H1 (cell line): ENCODE results near the gene OOEP. TPM values are rescaled to one million over a fixed set of nuclear protein-coding genes. Genes with fewer than 3 reads are reported as not detected.

Source experiments
- CTCF ChIA-PET: fragments of 300-600 bp; sonication (Branson Sonifier 250); formaldehyde crosslinking; loops from one replicate; lab custom pipeline; 2021; ENCODE audit not compliant: partially characterized antibody; lab: Charles Lee
- POLR2A ChIA-PET: fragments of 300-600 bp; sonication (Branson Sonifier 250); formaldehyde crosslinking; loops from one replicate; lab custom pipeline; 2021; ENCODE audit warnings: inconsistent platforms; ENCODE audit not compliant: partially characterized antibody; lab: Charles Lee
- DNase-seq, 2 experiments: peaks; one replicate each; pipeline versions ENCODE4 v3.0.0 to v3.0.0-alpha.2; 2010 to 2022; ENCODE audit warnings: low spot score in 2 of 2, low read depth in 1 of 2, mixed read lengths in 1 of 2
- FAIRE-seq: peaks from 2 replicates; lab custom pipeline; 2011; peaks lifted over from hg19 to GRCh38; lab: Jason Lieb, UNC
- H2AFZ ChIP-seq: 2 replicates; pipeline ENCODE4 v1.8.1; 2012; ENCODE audit warnings: low read length, inconsistent platforms
- H2AK5ac ChIP-seq: 2 replicates; pipeline ENCODE4 v1.6.1; 2013; ENCODE audit warnings: low read depth, low read length
- H2BK120ac ChIP-seq: replicated peaks from 2 replicates; pipeline ENCODE3; 2013; ENCODE audit warnings: low read depth, low read length, inconsistent platforms
- H2BK12ac ChIP-seq: 2 replicates; pipeline ENCODE4 v1.6.1; 2013; ENCODE audit warnings: low read depth, low read length
- H2BK15ac ChIP-seq: 2 replicates; pipeline ENCODE4 v1.6.1; 2013; ENCODE audit warnings: low read length
- H2BK20ac ChIP-seq: 2 replicates; pipeline ENCODE4 v1.6.1; 2013; ENCODE audit warnings: low read length
- H2BK5ac ChIP-seq: 2 replicates; pipeline ENCODE4 v1.6.1; 2013; ENCODE audit warnings: low read depth, low read length
- H3K14ac ChIP-seq: 2 replicates; pipeline ENCODE4 v1.6.1; 2013; ENCODE audit warnings: inconsistent platforms; ENCODE audit not compliant: insufficient read length
- H3K18ac ChIP-seq: 2 replicates; pipeline ENCODE4 v1.6.1; 2013; ENCODE audit warnings: low read length; ENCODE audit errors: extremely low read depth
- H3K23ac ChIP-seq: 2 replicates; pipeline ENCODE4 v1.6.1; 2013; ENCODE audit warnings: inconsistent platforms; ENCODE audit not compliant: insufficient read length
- H3K23me2 ChIP-seq: 2 replicates; pipeline ENCODE4 v1.6.1; 2013; ENCODE audit warnings: low read depth, low read length
- H3K27ac ChIP-seq: 2 replicates; pipeline ENCODE4 v1.6.1; 2011; ENCODE audit warnings: low read depth, low read length, inconsistent platforms
- H3K27me3 ChIP-seq, 4 experiments: replicated peaks in 1 of 4; 1 replicate in 1 of 4; 2 replicates in 3 of 4; pipeline versions ENCODE4 v1.6.1 to v1.8.1; 2011 to 2013; ENCODE audit warnings: low read length in 3 of 4, mild to moderate bottlenecking in 3 of 4, inconsistent platforms in 2 of 4, mixed read lengths in 2 of 4, moderate library complexity in 1 of 4; ENCODE audit not compliant: control insufficient read depth in 3 of 4, insufficient read depth in 3 of 4; ENCODE audit errors: extremely low read depth in 1 of 4
- H3K36me3 ChIP-seq, 4 experiments: 2 replicates each; pipeline versions ENCODE4 v1.6.1 to v1.8.1; 2011 to 2013; ENCODE audit warnings: mild to moderate bottlenecking in 4 of 4, low read length in 3 of 4, moderate library complexity in 2 of 4, control low read depth in 1 of 4, inconsistent platforms in 1 of 4; ENCODE audit not compliant: insufficient read depth in 4 of 4, control insufficient read depth in 2 of 4
- H3K4ac ChIP-seq: replicated peaks from 2 replicates; pipeline ENCODE3; 2013; ENCODE audit warnings: low read length, low read depth, mixed read lengths, inconsistent platforms; ENCODE audit not compliant: insufficient read length
- H3K4me1 ChIP-seq, 4 experiments: replicated peaks in 1 of 4; 1 replicate in 1 of 4; 2 replicates in 3 of 4; pipeline versions ENCODE4 v1.6.1 to v1.8.1; 2011 to 2013; ENCODE audit warnings: low read length in 3 of 4, inconsistent platforms in 2 of 4, mixed read lengths in 1 of 4; ENCODE audit not compliant: insufficient read depth in 4 of 4, control insufficient read depth in 3 of 4
- H3K4me2 ChIP-seq, 2 experiments: 2 replicates each; pipeline versions ENCODE4 v1.6.1 to v1.8.1; 2011 to 2013; ENCODE audit warnings: low read depth in 2 of 2, low read length in 2 of 2, control low read depth in 1 of 2, inconsistent platforms in 1 of 2, mild to moderate bottlenecking in 1 of 2; ENCODE audit not compliant: insufficient read depth in 1 of 2
- H3K4me3 ChIP-seq, 4 experiments: fragments of 200-600, 300-600 bp in 1 of 4; sonication (generic), shearing (Covaris generic), sonication (Bioruptor Twin) in 1 of 4; 2 replicates each; pipeline versions ENCODE4 v1.5.1 to v1.8.1; 2011 to 2016; ENCODE audit warnings: low read length in 4 of 4, low read depth in 3 of 4, control low read depth in 2 of 4, inconsistent platforms in 2 of 4, mild to moderate bottlenecking in 2 of 4, mixed read lengths in 1 of 4, moderate library complexity in 1 of 4; ENCODE audit not compliant: insufficient read depth in 2 of 4; ENCODE audit errors: extremely low read depth in 1 of 4
- H3K56ac ChIP-seq: replicated peaks from 2 replicates; pipeline ENCODE3; 2013; ENCODE audit warnings: low read depth, mild to moderate bottlenecking, mixed read lengths, low read length, inconsistent platforms; ENCODE audit not compliant: insufficient read length
- H3K79me1 ChIP-seq: 2 replicates; pipeline ENCODE4 v1.6.1; 2013; ENCODE audit warnings: low read depth, low read length, control low read depth
- H3K79me2 ChIP-seq, 2 experiments: 2 replicates each; pipeline versions ENCODE4 v1.6.1 to v1.8.1; 2012 to 2013; ENCODE audit warnings: low read length in 2 of 2, mild to moderate bottlenecking in 2 of 2, inconsistent platforms in 1 of 2; ENCODE audit not compliant: insufficient read depth in 2 of 2, control insufficient read depth in 1 of 2
- H3K9ac ChIP-seq, 4 experiments: replicated peaks in 1 of 4; 1 replicate in 1 of 4; 2 replicates in 3 of 4; pipeline versions ENCODE4 v1.6.1 to v1.8.1; 2011 to 2013; ENCODE audit warnings: low read depth in 3 of 4, low read length in 3 of 4, control low read depth in 2 of 4, mild to moderate bottlenecking in 2 of 4, moderate library complexity in 2 of 4, inconsistent platforms in 1 of 4; ENCODE audit errors: extremely low read depth in 1 of 4
- H3K9me3 ChIP-seq, 2 experiments: 2 replicates each; pipeline versions ENCODE4 v1.6.1 to v1.8.1; 2012 to 2013; ENCODE audit warnings: mild to moderate bottlenecking in 2 of 2, moderate library complexity in 2 of 2, control low read depth in 1 of 2, inconsistent platforms in 1 of 2, low read depth in 1 of 2, low read length in 1 of 2, mixed read lengths in 1 of 2; ENCODE audit not compliant: insufficient read depth in 2 of 2
- H4K20me1 ChIP-seq, 2 experiments: replicated peaks in 1 of 2; 2 replicates each; pipeline versions ENCODE3 to v1.8.1; 2011 to 2013; ENCODE audit warnings: inconsistent platforms in 2 of 2, low read length in 2 of 2, mild to moderate bottlenecking in 1 of 2; ENCODE audit not compliant: insufficient read depth in 2 of 2, control insufficient read depth in 1 of 2
- H4K5ac ChIP-seq: 2 replicates; pipeline ENCODE4 v1.6.1; 2013; ENCODE audit warnings: low read length, low read depth, mixed read lengths, inconsistent platforms; ENCODE audit not compliant: insufficient read length
- H4K8ac ChIP-seq: 2 replicates; pipeline ENCODE4 v1.8.0; 2013; ENCODE audit warnings: mild to moderate bottlenecking, moderate library complexity, low read length, inconsistent platforms; ENCODE audit not compliant: insufficient read depth; ENCODE audit errors: extremely low read depth
- H4K91ac ChIP-seq: replicated peaks from 2 replicates; pipeline ENCODE3; 2013; ENCODE audit warnings: low read length, mixed read lengths, inconsistent platforms; ENCODE audit not compliant: insufficient read length
- BCL11A ChIP-seq, 2 experiments: IDR thresholded peaks; one replicate each; pipeline ENCODE4 v1.6.1; 2011; ENCODE audit warnings: low read depth in 2 of 2, low read length in 2 of 2, mild to moderate bottlenecking in 2 of 2
- EZH2 ChIP-seq: fragments of 200-600 bp; sonication (generic); IDR thresholded peaks from 2 replicates; pipeline ENCODE4 v1.7.1; 2012; ENCODE audit warnings: low read depth, mild to moderate bottlenecking, moderate library complexity, low read length, inconsistent platforms; ENCODE audit not compliant: severe bottlenecking
- FOSL1 ChIP-seq: IDR thresholded peaks from 2 replicates; pipeline ENCODE4 v1.6.1; 2011; ENCODE audit warnings: mild to moderate bottlenecking, low read depth, low read length, moderate library complexity; ENCODE audit not compliant: insufficient read depth
- NANOG ChIP-seq: IDR thresholded peaks from 2 replicates; pipeline ENCODE4 v1.6.1; 2011; ENCODE audit warnings: low read length, low read depth, mild to moderate bottlenecking, inconsistent platforms; ENCODE audit not compliant: insufficient read depth, poor library complexity, severe bottlenecking
- POLR2AphosphoS5 ChIP-seq: IDR thresholded peaks from 2 replicates; pipeline ENCODE4 v1.6.1; 2011; ENCODE audit warnings: low read depth, low read length
- POU5F1 ChIP-seq: IDR thresholded peaks from 2 replicates; pipeline ENCODE4 v1.6.1; 2011; ENCODE audit warnings: low read depth, mild to moderate bottlenecking, low read length, moderate library complexity
- SIN3A ChIP-seq, 2 experiments: IDR thresholded peaks in 1 of 2; conservative IDR thresholded peaks in 1 of 2; 2 replicates each; pipeline ENCODE4 v1.6.1; 2011 to 2012; ENCODE audit warnings: low read length in 2 of 2, improper control_type of control experiment in 1 of 2, low read depth in 1 of 2, mild to moderate bottlenecking in 1 of 2
- SP1 ChIP-seq: IDR thresholded peaks from 2 replicates; pipeline ENCODE4 v1.6.1; 2011; ENCODE audit warnings: low read depth, low read length
- WGBS, 2 experiments: shearing (Covaris generic) in 1 of 2; methylation state at CpG; one replicate each; pipeline versions ENCODE4 v1.1.6 to v1.1.7; 2013 to 2015; ENCODE audit warnings: low lambda C conversion rate in 2 of 2, mixed read lengths in 2 of 2, inconsistent platforms in 1 of 2, low coverage in 1 of 2, missing lambda C conversion rate in 1 of 2; ENCODE audit not compliant: insufficient replicate concordance in 2 of 2, insufficient coverage in 1 of 2, insufficient read length in 1 of 2; ENCODE audit errors: extremely low coverage in 1 of 2, missing lambda C conversion rate in 1 of 2; 5-methylcytosine and 5-hydroxymethylcytosine counted together
- polyA plus RNA-seq, 7 experiments: library from polyadenylated mRNA; depleted of rRNA in 3 of 7; stranded (reverse) in 5 of 7; unstranded in 2 of 7; fragments of >200 nt in 5 of 7; fragments of 200-250 nt in 2 of 7; gene quantifications; 1 replicate in 5 of 7; 2 replicates in 1 of 7; 4 replicates in 1 of 7; pipeline versions ENCODE4 v1.2.1 to v1.2.3, GENCODE V29; 2011 to 2013; ENCODE audit warnings: missing spikeins in 2 of 7, mixed read lengths in 2 of 7
- total RNA-seq: library from RNA; stranded (reverse); fragmentation: NEBNext Ultra II Directional; extraction: Animal tissue kit (Norgen Biotek cat#: 25700); gene quantifications from 2 replicates; pipeline ENCODE4 v1.2.1, GENCODE V29; 2021
- TF ChIP-seq, protein P1 (sequence below): IDR thresholded peaks from 2 replicates; pipeline ENCODE4 v1.6.1; 2011; ENCODE audit warnings: low read length, improper control_type of control experiment

OOEP gene
- total and polyA plus RNA-seq, 2 of the 8 experiments (the other 6 are each of a cell fraction or from before 2014, with no cell fraction given) = 0.20 to 0.41 TPM

DNA sequence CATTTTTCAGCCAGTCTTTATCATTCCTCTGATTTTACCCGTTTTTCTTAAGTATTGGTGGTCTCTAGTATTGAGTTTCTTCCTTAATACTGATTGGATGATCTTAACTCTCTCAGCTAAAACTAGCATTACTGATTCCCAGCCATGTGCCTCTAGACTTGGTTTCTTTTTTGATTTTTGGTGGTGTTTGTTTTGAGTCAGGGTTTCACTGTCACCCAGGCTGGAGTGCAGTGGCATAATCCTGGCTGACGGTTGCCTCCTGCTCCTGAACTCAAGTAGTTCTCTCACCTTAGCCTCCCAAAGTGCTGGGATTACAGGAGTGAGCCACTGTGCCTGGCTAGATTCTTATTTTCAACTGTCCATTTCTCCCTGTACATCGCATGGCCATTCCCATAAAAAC, 40.5 kb downstream of the OOEP start:
- H3K23me2 ChIP-seq = no peaks in the 10 kb centered on the region
- H3K27ac ChIP-seq = no peak overlapping the region
- no peaks in the 10 kb centered on the region for H3K4me1 ChIP-seq
- H3K9me3 ChIP-seq = no peaks in the 10 kb centered on the region
- CTCF ChIA-PET = interaction anchor here (1.0 to 7.5 kb wide), 7 partner anchors 10 to 149 kb away, joined by 3 to 105 read pairs (median 7); partner anchors contain the start of gene OOEP
- no peaks in the 10 kb centered on the region for H3K79me1 ChIP-seq
- DNase-seq (no peak), FAIRE-seq (no peak)
- H3K23ac ChIP-seq = no peak overlapping the region
- H3K36me3 ChIP-seq = no peaks in the 10 kb centered on the region
- H2BK20ac ChIP-seq = no peak overlapping the region
- H3K79me2 ChIP-seq = no peaks in the 10 kb centered on the region
- H3K27me3 ChIP-seq = no peaks in the 10 kb centered on the region
- H3K4ac ChIP-seq = no peak overlapping the region
- H2BK15ac ChIP-seq = no peak overlapping the region
- no peak overlapping the region for H3K4me2 ChIP-seq
- H3K4me3 ChIP-seq = no peak overlapping the region
- no peak overlapping the region for H4K5ac ChIP-seq
- no peak overlapping the region for H2BK5ac ChIP-seq
- no peak overlapping the region for H2BK12ac ChIP-seq
- no peak overlapping the region for H3K56ac ChIP-seq
- no peak overlapping the region for H2AK5ac ChIP-seq
- 91% methylated on average over 3 of the region's 3 CpGs; no CpG with 5 or more reads in 1 of the 2 experiments for WGBS, 2 experiments
- peak overlapping the region; percentile 8 for H2BK120ac ChIP-seq
- no peak overlapping the region for H3K14ac ChIP-seq
- H2AFZ ChIP-seq = no peak overlapping the region
- no peak overlapping the region for H3K9ac ChIP-seq
- POLR2A ChIA-PET = interaction anchor here (1.0 to 1.3 kb wide), 2 partner anchors 18 to 45 kb away, joined by 4 read pairs; no protein-coding TSS in a partner anchor
- H4K91ac ChIP-seq = no peak overlapping the region
- no peak overlapping the region for H4K8ac ChIP-seq
- H4K20me1 ChIP-seq = no peaks in the 10 kb centered on the region
- H3K18ac ChIP-seq = no peak overlapping the region
- TF ChIP-seq NANOG = no peak
- no peak for TF ChIP-seq FOSL1
- TF ChIP-seq SIN3A (conservative IDR thresholded peaks at IDR 0.05 in 1 of 2, IDR thresholded peaks at IDR 0.05 in 1 of 2; ENCODE audit: low read depth in 1 of 2, low read length in 2 of 2) = no peak
- no peak for TF ChIP-seq SP1
- no peak for TF ChIP-seq EZH2
- TF ChIP-seq, protein P1, sequence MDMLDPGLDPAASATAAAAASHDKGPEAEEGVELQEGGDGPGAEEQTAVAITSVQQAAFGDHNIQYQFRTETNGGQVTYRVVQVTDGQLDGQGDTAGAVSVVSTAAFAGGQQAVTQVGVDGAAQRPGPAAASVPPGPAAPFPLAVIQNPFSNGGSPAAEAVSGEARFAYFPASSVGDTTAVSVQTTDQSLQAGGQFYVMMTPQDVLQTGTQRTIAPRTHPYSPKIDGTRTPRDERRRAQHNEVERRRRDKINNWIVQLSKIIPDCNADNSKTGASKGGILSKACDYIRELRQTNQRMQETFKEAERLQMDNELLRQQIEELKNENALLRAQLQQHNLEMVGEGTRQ = no peak
- no peak for TF ChIP-seq POLR2AphosphoS5
- no peak for TF ChIP-seq POU5F1
- TF ChIP-seq BCL11A (IDR thresholded peaks at IDR 0.05; ENCODE audit: low read depth in 2 of 2, low read length in 2 of 2) = no peak
